ENCODE results near the gene CDC42EP4. TPM values are rescaled to one million over a fixed set of nuclear protein-coding genes. Genes with fewer than 3 reads are reported as not detected.
A peak's percentile ranks its signal among the peaks of the same experiment; 100 is the strongest.

The CDC42EP4 gene
- total and polyA plus RNA-seq, 5 donors from 2014 or later: 0.31 to 4.6 (median 0.52) TPM; not detected in 2

GRCh38 chr17:73323409-73324159 lies 11.8 kb upstream of the CDC42EP4 start:
- H3K4me3 Mint-ChIP-seq: no peak overlapping the region
- H3K36me3 Mint-ChIP-seq: no peaks in the 10 kb centered on the region
- H3K9me3 Mint-ChIP-seq: peaks cover 0 to 3% (median 0%) of the 10 kb centered on the region in 7 donors
- no peak for DNase-seq
- Histone ChIP-seq H3K27ac (ENCODE audit: insufficient read depth, low read length, poor library complexity, severe bottlenecking) (no peak overlapping the region), H3K9me3 (ENCODE audit: control insufficient read depth in 2 of 2, low read length in 2 of 2) (no peaks in the 10 kb centered on the region), H3K4me3 (ENCODE audit: low read depth, low read length) (no peak overlapping the region), H3K27me3 (ENCODE audit: control insufficient read depth, insufficient read depth, low read length) (no peaks in the 10 kb centered on the region), H3K4me1 (ENCODE audit: control insufficient read depth, insufficient read depth, low read length, poor library complexity, severe bottlenecking) (no peaks in the 10 kb centered on the region), H3K36me3 (ENCODE audit: control insufficient read depth, insufficient read depth, low read length) (no peaks in the 10 kb centered on the region)
- H3K27me3 Mint-ChIP-seq: peaks cover 8% of the 10 kb centered on the region
- no peak overlapping the region for H3K27ac Mint-ChIP-seq
- ATAC-seq (ENCODE audit: low read depth in 2 of 2): no peak
- H3K4me1 Mint-ChIP-seq: no peaks in the 10 kb centered on the region

DNA sequence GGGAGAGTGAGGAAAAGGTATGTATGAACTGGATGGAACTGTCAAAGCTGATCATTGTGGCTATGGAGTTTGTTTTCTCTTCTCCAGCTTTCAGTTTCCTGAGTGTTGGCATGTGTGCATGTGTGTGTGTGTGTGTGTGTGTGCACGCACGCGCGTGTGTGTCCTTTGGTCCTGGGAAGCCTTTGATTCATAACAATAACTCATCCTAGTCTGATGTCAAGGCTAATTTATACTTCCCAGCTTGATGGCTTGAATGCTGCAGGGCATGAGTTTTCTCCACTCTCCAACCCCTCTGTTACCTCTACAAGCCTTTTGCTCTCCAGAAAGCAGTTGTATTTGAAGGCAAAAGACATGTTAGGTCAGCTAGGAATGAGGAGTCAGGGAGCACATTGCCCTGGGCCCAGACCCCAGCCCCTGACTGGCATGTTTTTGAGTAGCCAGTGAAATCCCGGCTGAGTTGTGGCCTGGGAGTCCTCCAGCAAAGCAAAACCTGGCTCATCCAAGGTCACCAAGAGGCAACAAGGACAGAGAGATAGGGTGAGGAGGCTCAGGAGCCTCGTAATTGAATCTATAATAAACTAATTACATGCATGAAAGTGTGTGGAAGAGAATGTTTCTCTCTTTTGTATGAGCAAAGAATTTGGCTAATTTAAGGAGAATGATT lies 8.9 kb upstream of the CDC42EP4 start:
- no peaks in the 10 kb centered on the region for H3K27me3 ChIP-seq (ENCODE audit: control insufficient read depth, insufficient read depth, low read length)
- H3K36me3 Mint-ChIP-seq: no peaks in the 10 kb centered on the region
- H3K27ac Mint-ChIP-seq: no peak overlapping the region

DNA sequence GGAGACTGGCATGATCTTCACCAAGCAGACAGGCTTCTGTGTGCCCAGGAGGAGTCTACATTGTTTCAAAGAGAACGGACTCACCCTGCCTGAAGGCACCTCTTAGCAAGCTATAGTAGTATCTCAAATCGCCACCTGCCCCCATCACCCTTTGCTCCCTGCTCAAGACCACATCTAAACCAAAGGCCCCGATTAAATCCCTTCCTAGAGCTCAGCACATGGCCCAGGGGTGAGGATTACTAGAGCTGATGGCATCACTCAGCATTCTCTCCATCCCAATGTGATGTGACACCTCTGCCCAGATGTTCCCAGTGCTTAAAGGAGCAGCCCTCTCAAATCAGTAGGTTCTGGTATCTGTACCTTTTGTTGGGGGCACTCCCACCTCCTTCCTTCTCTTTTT lies 8.0 kb upstream of the CDC42EP4 start:
- no peak overlapping the region for H3K4me3 Mint-ChIP-seq
- no peaks in the 10 kb centered on the region for H3K9me3 ChIP-seq (ENCODE audit: control insufficient read depth in 2 of 2, low read length in 2 of 2)

More for the DNA sequence above, 8.9 kb upstream of the CDC42EP4 start:
- peaks cover 0 to 3% (median 0%) of the 10 kb centered on the region in 7 donors for H3K9me3 Mint-ChIP-seq
- no peaks in the 10 kb centered on the region for H3K4me1 Mint-ChIP-seq
- Histone ChIP-seq H3K4me3 (ENCODE audit: low read depth, low read length) (no peak overlapping the region), H3K4me1 (ENCODE audit: control insufficient read depth, insufficient read depth, low read length, poor library complexity, severe bottlenecking) (no peaks in the 10 kb centered on the region), H3K27ac (ENCODE audit: insufficient read depth, low read length, poor library complexity, severe bottlenecking) (no peak overlapping the region), H3K36me3 (ENCODE audit: control insufficient read depth, insufficient read depth, low read length) (no peaks in the 10 kb centered on the region), H3K9me3 (ENCODE audit: control insufficient read depth in 2 of 2, low read length in 2 of 2) (no peaks in the 10 kb centered on the region)
- ATAC-seq (ENCODE audit: low read depth in 2 of 2): no peak
- DNase-seq: no peak
- H3K27me3 Mint-ChIP-seq: peaks cover 8% of the 10 kb centered on the region
- H3K4me3 Mint-ChIP-seq: no peak overlapping the region

GRCh38 chr17:73318836-73319235 lies 7.0 kb upstream of the CDC42EP4 start:
- Histone ChIP-seq H3K9me3 (ENCODE audit: control insufficient read depth in 2 of 2, low read length in 2 of 2) (no peaks in the 10 kb centered on the region), H3K4me1 (ENCODE audit: control insufficient read depth, insufficient read depth, low read length, poor library complexity, severe bottlenecking) (no peaks in the 10 kb centered on the region), H3K36me3 (ENCODE audit: control insufficient read depth, insufficient read depth, low read length) (no peaks in the 10 kb centered on the region), H3K27me3 (ENCODE audit: control insufficient read depth, insufficient read depth, low read length) (no peaks in the 10 kb centered on the region), H3K27ac (ENCODE audit: insufficient read depth, low read length, poor library complexity, severe bottlenecking) (no peak overlapping the region), H3K4me3 (ENCODE audit: low read depth, low read length) (no peak overlapping the region)
- Mint-ChIP-seq H3K4me3 (no peak overlapping the region), H3K27ac (no peak overlapping the region), H3K27me3 (peaks cover 8% of the 10 kb centered on the region), H3K36me3 (no peaks in the 10 kb centered on the region), H3K9me3 (peaks cover 0 to 3% (median 0%) of the 10 kb centered on the region in 7 donors), H3K4me1 (no peaks in the 10 kb centered on the region)
- DNase-seq (no peak), ATAC-seq (ENCODE audit: low read depth in 2 of 2) (no peak)

More for the DNA sequence above, 8.0 kb upstream of the CDC42EP4 start:
- Mint-ChIP-seq H3K36me3 (no peaks in the 10 kb centered on the region), H3K27me3 (peaks cover 8% of the 10 kb centered on the region), H3K27ac (no peak overlapping the region), H3K4me1 (no peaks in the 10 kb centered on the region), H3K9me3 (peaks cover 0 to 3% (median 0%) of the 10 kb centered on the region in 7 donors)
- Histone ChIP-seq H3K27me3 (ENCODE audit: control insufficient read depth, insufficient read depth, low read length) (no peaks in the 10 kb centered on the region), H3K4me3 (ENCODE audit: low read depth, low read length) (no peak overlapping the region), H3K27ac (ENCODE audit: insufficient read depth, low read length, poor library complexity, severe bottlenecking) (no peak overlapping the region), H3K4me1 (ENCODE audit: control insufficient read depth, insufficient read depth, low read length, poor library complexity, severe bottlenecking) (no peaks in the 10 kb centered on the region), H3K36me3 (ENCODE audit: control insufficient read depth, insufficient read depth, low read length) (no peaks in the 10 kb centered on the region)
- ATAC-seq (ENCODE audit: low read depth in 2 of 2): no peak
- DNase-seq: no peak

DNA sequence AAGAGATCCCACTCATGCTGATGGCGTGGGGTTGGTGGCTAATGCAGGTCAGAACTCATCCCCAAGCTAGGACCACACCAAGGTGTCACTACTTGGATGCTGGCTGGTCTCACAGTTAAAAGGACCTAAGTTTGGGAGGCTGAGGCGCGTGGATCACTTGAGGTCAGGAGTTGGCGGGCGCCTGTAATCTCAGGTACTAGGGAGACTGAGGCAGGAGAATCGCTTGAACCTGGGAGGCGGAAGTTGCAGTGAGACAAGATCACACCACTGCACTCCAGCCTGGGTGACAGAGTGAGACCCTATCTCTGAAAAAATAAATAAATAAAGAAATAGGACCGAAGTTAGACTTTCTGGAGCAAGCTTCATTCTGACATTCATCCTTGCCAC lies 6.6 kb upstream of the CDC42EP4 start:
- Mint-ChIP-seq H3K4me1 (peaks cover 0 to 1% (median under 1%) of the 10 kb centered on the region in 4 donors), H3K4me3 (no peak overlapping the region), H3K36me3 (no peaks in the 10 kb centered on the region), H3K27ac (no peak overlapping the region), H3K27me3 (peaks cover 11% of the 10 kb centered on the region), H3K9me3 (peaks cover 0 to 2% (median 0%) of the 10 kb centered on the region in 7 donors)
- Histone ChIP-seq H3K4me1 (ENCODE audit: control insufficient read depth, insufficient read depth, low read length, poor library complexity, severe bottlenecking) (no peaks in the 10 kb centered on the region), H3K4me3 (ENCODE audit: low read depth, low read length) (no peak overlapping the region), H3K9me3 (ENCODE audit: control insufficient read depth in 2 of 2, low read length in 2 of 2) (no peaks in the 10 kb centered on the region), H3K27me3 (ENCODE audit: control insufficient read depth, insufficient read depth, low read length) (no peaks in the 10 kb centered on the region), H3K36me3 (ENCODE audit: control insufficient read depth, insufficient read depth, low read length) (no peaks in the 10 kb centered on the region), H3K27ac (ENCODE audit: insufficient read depth, low read length, poor library complexity, severe bottlenecking) (no peak overlapping the region)
- DNase-seq: no peak
- no peak for ATAC-seq (ENCODE audit: low read depth in 2 of 2)

DNA sequence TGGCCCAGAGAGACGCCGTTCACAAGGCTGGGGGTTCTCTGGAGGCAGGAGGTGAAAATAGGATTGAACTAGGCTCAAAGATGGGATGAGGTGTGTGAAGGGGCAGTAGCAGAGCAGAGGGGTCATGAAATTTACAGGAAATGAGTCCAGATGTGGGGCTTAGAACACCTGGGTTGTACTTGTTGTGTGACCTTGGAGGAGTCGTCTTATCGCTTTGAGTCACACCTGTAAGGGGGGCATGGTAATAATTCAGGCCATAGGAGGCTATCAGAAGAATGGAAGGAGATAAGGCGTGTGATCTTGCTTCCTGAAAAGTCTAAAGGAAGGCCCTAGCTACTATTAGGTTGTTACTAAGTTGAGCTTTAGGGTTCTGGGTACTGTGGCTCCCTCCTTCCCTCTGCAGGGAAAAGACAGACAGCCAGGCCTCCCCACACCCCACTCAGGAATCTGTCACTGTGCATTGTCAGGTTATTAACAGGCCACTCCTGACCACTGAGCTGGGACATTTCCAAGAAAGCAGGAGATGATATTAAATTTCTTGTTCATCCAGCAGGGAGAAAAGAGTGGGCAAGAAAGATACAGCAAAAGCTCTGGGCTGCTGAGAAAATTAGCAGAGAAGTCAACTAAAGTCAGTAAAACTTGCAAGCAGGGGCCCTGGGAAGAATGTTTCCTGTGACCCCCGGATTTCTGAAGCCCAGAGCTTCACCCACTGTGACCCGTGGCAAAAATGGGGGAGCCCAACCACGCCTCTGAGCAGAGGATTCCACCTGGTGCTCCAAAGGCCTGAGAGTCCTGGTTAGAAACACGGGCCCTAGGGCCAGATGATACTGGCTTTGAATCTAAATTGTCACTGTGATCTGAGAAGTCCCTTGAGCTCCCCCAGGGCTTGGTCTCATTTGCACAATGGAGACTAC lies 6.0 kb upstream of the CDC42EP4 start:
- Histone ChIP-seq H3K27ac (ENCODE audit: insufficient read depth, low read length, poor library complexity, severe bottlenecking) (no peak overlapping the region), H3K9me3 (ENCODE audit: control insufficient read depth in 2 of 2, low read length in 2 of 2) (no peaks in the 10 kb centered on the region), H3K4me3 (ENCODE audit: low read depth, low read length) (no peak overlapping the region), H3K36me3 (ENCODE audit: control insufficient read depth, insufficient read depth, low read length) (no peaks in the 10 kb centered on the region), H3K27me3 (ENCODE audit: control insufficient read depth, insufficient read depth, low read length) (no peaks in the 10 kb centered on the region), H3K4me1 (ENCODE audit: control insufficient read depth, insufficient read depth, low read length, poor library complexity, severe bottlenecking) (no peaks in the 10 kb centered on the region)
- no peak for DNase-seq
- Mint-ChIP-seq H3K27ac (peak overlapping the region in 1 of 3 donors; percentile 44), H3K9me3 (peaks cover 0 to 1% (median 0%) of the 10 kb centered on the region in 7 donors), H3K36me3 (no peaks in the 10 kb centered on the region), H3K4me1 (peaks cover 0 to 2% (median 1%) of the 10 kb centered on the region in 4 donors), H3K4me3 (no peak overlapping the region), H3K27me3 (peaks cover 14% of the 10 kb centered on the region)
- ATAC-seq (ENCODE audit: low read depth in 2 of 2): no peak

- H3K4me1 ChIP-seq (ENCODE audit: control insufficient read depth, insufficient read depth, low read length, poor library complexity, severe bottlenecking): peaks cover 6% of the 10 kb centered on the region
- Mint-ChIP-seq H3K27me3 (peaks cover 14% of the 10 kb centered on the region), H3K36me3 (no peaks in the 10 kb centered on the region), H3K4me3 (no peak overlapping the region), H3K27ac (peak overlapping the region in 1 of 3 donors; percentile 44), H3K9me3 (peaks cover 0 to 1% (median 0%) of the 10 kb centered on the region in 7 donors), H3K4me1 (peaks cover 0 to 2% (median 1%) of the 10 kb centered on the region in 4 donors)
- H3K27me3 ChIP-seq (ENCODE audit: control insufficient read depth, insufficient read depth, low read length): no peaks in the 10 kb centered on the region
- H3K36me3 ChIP-seq (ENCODE audit: control insufficient read depth, insufficient read depth, low read length): no peaks in the 10 kb centered on the region
- H3K9me3 ChIP-seq (ENCODE audit: control insufficient read depth in 2 of 2, low read length in 2 of 2): no peaks in the 10 kb centered on the region
- H3K27ac ChIP-seq (ENCODE audit: insufficient read depth, low read length, poor library complexity, severe bottlenecking): no peak overlapping the region
- no peak for DNase-seq
- no peak for ATAC-seq (ENCODE audit: low read depth in 2 of 2)
- no peak overlapping the region for H3K4me3 ChIP-seq (ENCODE audit: low read depth, low read length)
These were observed 5.2 kb upstream of the CDC42EP4 start for GRCh38 chr17:73316919-73317505.
